ENCODE data around the gene WNK4.

DNA sequence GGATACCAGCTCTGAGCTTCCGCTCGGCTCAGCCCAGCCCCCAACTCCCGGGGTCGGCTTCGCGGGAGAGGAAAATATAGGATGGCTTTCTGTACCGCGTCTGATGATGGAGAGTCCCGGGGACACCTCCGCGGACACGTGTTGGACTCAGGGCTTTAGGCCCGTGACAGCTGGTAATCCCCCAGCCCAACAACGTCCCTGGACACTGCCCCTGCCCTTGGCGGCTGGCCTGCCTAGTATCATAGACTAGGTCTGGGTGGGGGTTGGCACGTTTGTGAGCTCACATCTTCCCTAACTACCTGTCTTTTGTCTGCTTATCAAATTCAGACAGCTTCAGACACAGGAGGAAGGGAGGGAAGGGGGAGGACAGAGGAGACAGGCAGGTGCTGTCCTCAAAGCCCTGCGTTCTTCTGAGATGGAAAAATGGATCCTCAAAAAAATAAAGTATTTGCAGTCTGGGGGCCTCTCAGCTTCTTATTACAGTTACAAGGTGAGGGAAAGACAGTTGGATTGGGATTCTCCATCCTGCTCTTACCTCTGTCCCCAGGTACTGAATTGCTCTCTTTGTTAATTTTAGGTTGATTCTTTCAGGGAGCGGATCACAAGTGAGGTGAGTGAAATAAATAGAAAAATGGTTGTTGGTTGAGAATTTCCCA, 53.5 kb downstream of the WNK4 start:
- TF ChIP-seq, protein P1, sequence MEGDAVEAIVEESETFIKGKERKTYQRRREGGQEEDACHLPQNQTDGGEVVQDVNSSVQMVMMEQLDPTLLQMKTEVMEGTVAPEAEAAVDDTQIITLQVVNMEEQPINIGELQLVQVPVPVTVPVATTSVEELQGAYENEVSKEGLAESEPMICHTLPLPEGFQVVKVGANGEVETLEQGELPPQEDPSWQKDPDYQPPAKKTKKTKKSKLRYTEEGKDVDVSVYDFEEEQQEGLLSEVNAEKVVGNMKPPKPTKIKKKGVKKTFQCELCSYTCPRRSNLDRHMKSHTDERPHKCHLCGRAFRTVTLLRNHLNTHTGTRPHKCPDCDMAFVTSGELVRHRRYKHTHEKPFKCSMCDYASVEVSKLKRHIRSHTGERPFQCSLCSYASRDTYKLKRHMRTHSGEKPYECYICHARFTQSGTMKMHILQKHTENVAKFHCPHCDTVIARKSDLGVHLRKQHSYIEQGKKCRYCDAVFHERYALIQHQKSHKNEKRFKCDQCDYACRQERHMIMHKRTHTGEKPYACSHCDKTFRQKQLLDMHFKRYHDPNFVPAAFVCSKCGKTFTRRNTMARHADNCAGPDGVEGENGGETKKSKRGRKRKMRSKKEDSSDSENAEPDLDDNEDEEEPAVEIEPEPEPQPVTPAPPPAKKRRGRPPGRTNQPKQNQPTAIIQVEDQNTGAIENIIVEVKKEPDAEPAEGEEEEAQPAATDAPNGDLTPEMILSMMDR (IDR thresholded peaks at IDR 0.05), result no peak
- TF ChIP-seq EZH2 (IDR thresholded peaks at IDR 0.05), result no peak
